NCI-H146 treated with DMSO at 0.1 percent for 48 hours (cell line): ENCODE data around the gene DGKQ.
"Not testable (repeated sequence)": the region's sequence is repeated elsewhere in the genome, so short reads cannot be mapped to it uniquely, and the experiment has no call there.

Source experiments
- DNase-seq: peaks from one replicate; lab custom pipeline; 2025; ENCODE audit not compliant: unreplicated experiment; lab: John Stamatoyannopoulos, UW

DGKQ gene

DNA sequence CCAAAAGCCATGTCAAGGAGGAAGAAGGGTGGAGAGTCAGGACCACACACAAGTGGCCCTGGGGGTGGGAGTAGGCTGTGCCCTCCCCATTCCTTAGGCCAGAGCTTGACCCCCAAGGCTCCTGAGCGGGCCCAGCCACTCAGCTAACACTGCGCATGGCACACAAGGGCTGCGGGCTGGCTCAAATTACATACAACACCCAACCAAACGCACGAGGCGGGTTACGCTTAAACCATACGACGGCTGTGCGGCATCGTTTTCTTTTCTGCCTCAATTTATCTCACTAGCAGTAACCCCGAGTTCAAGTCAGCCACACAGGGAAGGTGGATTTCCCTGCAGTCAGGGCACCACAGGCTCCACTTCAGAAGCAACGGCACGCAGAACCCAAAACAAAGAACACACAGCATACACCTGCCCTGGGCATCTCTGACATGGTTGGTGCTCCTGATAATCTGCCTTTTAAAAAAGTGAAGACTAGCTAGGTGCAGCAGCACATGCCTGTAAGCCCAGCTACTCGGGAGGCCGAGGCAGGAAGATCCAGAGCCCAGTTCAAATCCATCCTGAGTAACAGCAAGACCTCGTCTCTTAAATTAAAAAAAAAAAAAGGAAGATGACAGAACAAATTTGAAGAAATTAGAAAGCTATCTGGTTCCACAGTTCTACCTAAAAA, 44.1 kb downstream of the DGKQ start:
- DNase-seq: no peak

- not testable (repeated sequence) for DNase-seq
These were observed 45.8 kb downstream of the DGKQ start for GRCh38 chr4:927566-927965.

DNA sequence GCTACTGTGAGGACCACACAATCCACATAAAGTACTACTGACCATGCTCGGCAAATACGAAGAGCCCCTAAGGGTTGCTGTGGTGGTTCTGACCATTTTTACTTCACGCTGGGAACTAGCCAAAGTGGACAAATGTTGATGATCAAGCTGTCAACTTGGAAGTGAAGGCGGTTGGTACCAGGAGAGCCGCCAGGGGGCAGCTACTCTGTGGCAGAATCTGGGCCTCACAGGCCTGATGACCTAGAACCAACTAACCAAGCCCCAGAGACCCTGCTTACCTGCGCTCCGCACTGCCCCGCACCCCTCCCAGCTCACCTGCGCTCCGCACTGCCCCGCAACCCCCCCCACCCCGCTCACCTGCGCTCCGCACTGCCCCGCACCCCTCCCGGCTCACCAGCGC, 46.8 kb downstream of the DGKQ start:
- DNase-seq: no peak

GRCh38 chr4:925771-926500, 47.4 kb downstream of the DGKQ start:
- DNase-seq: no peak

DNA sequence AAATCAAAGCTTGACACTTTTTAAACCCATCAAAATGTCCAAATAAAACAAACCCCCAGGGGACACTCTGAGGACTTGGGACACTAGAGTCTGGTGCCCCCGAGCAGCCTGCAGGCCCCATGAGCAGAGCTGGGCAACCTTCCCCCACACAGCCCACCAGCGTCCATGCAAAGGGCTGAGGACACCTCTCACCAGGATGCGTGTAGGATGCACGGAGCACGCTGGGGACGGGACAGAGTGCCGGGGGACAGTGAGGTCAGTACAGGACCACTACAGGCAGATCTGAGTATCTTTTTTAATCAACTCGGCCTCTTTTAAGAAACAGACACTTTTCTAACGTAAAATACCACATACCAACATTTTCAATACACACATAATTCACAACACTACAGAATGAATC, 48.2 kb downstream of the DGKQ start:
- DNase-seq: no peak

- DNase-seq: no peak
These were observed 49.0 kb downstream of the DGKQ start for GRCh38 chr4:924107-925096.

DNA sequence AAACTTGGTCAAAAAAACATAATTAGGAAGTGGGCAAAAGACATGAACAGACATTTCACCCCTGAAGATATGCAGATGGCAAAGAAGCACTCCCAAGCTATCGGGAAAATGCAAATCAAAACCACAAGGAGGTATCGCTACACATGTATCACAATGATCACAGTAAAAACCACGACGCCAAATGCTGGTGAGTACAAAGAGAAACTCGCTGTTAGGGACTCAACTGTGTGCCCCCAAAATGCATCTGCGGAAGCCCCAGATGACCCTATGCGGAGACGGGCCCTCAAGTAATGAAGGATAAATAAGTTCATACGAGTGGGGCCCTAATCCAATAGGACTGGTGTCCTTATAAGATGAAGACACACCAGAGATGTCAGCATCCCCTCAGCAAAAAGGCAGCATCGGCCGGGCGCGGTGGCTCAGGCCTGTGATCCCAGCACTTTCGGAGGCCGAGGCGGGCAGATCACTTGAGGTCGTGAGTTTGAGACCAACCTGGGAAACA, 51.5 kb downstream of the DGKQ start:
- no peak for DNase-seq

DNA sequence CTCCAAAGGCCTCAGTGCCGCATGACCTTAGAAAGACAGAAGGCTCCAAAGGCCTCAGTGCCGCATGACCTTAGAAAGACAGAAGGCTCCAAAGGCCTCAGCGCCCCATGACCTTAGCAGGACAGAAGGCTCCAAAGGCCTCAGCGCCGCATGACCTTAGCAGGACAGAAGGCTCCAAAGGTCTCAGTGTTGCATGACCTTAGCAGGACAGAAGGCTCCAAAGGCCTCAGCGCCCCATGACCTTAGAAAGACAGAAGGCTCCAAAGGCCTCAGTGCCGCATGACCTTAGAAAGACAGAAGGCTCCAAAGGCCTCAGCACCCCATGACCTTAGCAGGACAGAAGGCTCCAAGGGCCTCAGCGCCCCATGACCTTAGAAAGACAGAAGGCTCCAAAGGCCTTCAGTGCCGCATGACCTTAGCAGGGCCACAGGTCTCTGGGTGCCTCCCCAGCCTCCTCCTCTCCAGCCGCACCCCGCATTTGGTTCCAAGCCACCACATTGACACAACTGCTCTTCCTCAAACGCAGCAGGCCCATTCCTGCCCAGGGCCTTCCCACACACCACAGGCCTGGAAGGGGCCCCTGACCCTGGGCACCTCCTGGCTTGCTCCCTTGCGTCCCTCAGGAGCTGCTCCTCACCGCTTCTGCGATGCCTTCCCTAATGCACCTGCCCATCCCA, 54.2 kb downstream of the DGKQ start:
- not testable (repeated sequence) for DNase-seq

- not testable (repeated sequence) for DNase-seq
These were observed 54.8 kb downstream of the DGKQ start for GRCh38 chr4:918591-918990.

GRCh38 chr4:917992-918391, 55.4 kb downstream of the DGKQ start:
- no peak for DNase-seq

DNA sequence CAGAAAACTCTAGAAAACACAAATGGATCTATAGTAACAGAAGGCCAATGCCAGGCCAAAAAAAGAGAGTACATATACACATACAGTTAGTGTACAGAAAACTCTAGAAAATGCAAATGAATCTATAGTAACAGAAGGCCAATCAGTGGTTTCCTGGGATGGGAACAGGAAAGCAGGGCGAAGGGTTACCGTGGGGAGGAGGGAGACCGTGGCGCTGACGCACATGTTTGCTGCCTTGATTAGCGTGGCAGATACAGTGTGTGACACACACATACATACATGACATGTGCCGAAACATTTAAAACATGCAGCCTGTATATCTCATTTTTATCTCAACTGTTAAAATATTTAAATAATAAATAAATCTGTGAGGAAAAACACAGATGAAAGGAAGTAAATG, 55.9 kb downstream of the DGKQ start:
- no peak for DNase-seq

DNA sequence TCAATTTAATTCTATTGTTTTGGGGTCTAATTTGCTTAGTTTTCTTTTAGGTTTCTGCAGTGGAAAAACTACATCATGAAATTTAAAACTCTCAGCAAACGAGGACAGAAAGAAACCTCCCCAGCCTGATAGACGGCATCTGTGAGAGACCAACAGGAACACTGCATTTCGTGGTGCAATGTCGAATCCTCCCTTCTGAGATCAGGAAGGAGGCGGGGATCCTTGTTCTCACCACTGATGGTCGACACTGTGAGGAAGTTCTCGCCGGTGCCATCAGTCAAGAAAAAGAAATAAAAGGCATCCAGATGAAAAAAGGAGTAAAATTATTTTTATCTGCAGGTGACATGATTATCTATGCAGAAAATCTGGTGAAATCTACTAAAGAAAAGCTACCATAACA, 57.8 kb downstream of the DGKQ start:
- no peak for DNase-seq

GRCh38 chr4:915041-915474, 58.3 kb downstream of the DGKQ start:
- no peak for DNase-seq

- DNase-seq: no peak
These were observed 58.8 kb downstream of the DGKQ start for GRCh38 chr4:914531-914930.

DNA sequence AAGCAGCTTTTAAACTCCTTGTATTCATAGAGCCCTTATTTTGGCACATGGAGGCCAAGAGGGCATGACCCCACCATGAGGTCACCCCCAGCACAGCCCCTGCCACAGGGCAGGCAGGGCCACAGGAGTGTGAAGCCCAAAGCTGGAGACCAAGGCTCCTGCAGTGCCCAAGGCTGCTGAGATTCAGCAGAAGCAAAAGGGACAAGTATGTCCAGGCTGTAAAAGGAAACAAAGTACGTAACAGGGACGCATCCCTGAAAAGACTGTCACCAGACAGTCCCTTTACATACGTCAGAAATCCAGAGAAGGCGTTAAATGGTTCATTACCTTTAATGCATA, 60.1 kb downstream of the DGKQ start:
- DNase-seq: no peak

GRCh38 chr4:912548-913279, 60.7 kb downstream of the DGKQ start:
- no peak for DNase-seq

GRCh38 chr4:911871-912490, 61.4 kb downstream of the DGKQ start:
- no peak for DNase-seq

- no peak for DNase-seq
These were observed 62.1 kb downstream of the DGKQ start for GRCh38 chr4:911221-911751.

DNA sequence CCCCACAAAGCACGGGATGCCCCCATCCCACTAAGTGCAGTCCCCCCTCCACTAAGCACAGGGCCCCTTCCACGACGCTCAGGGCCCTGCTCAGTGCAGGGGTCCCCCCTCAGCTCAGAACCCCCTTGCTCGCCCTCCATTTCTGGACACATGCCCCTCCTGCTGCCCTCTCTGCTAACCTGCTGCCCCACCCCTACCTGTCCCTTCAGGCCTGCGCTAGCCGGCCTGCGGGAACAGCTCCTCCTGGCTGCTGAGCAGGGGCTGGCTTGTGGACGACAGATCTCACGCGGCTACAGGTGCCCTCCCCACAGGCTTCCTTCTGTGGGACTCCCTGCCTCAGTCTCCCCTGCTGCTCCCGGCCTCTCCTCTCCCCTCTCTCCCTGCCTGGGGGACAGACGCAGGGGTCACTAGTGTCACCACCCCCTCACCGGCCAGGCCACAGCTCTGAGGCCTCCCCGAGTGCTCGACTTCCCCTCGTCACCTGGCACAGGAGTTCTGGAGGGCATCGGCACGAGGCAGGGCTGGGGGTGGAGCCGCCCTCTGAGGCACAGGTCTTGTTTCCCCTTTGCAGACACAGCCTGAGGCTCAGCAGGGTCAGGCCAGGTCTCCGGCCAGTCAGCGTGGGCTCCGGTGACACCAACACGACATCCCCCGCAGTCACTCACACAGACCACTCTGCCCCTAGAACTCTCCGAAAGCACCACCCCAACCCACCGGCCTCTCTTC, 62.8 kb downstream of the DGKQ start:
- DNase-seq: no peak
